NCI-H510A (cell line): Measurements from ENCODE around the gene KRTAP5-5.
"Not testable (repeated sequence)": the region's sequence is repeated elsewhere in the genome, so short reads cannot be mapped to it uniquely, and the experiment has no call there.

ENCODE experiments used
- DNase-seq: peaks from one replicate; lab custom pipeline; 2025; lab: John Stamatoyannopoulos, UW

The KRTAP5-5 gene

DNA sequence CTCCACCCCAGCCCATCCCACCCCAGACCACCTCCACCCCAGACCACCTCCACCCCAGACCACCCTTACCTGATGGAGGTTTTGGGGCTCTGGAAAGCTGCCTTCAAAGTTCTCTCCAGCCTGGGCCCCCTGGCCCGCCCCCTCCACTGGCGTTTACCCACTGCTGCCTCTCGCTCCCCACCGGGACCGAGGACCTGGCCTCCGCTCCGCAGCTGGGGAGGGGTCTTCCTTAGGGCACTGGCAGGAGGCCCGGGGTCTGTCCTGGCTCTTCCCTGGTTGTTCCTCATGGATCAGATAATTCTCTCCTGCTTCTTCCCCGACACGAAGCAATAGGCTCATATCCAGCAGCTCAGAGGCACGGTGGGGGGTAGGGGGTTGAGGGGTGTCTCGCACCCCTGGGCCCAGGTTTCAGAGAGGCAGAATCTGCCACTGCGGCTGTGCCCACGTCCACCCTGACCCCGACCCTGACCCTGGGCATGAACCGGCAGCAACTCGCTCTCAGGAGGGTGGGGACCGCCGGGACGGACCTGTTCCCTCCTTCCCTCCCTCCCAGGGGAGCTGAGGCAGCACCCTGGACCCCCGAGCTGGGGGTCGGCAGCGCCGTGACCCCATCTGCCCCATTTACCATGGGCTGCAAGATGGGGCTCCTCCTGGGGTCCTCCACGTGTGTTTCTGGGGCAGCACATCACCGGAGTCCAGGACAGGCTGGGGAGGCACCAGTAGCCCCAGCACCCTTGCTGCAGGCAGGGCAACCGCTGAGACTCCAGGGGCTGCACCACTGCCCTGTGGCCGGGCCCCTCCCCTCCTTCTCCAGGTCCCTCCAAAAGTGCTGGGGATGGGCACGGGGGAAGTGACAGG, 12.9 kb downstream of the KRTAP5-5 start:
- DNase-seq = no peak

DNA sequence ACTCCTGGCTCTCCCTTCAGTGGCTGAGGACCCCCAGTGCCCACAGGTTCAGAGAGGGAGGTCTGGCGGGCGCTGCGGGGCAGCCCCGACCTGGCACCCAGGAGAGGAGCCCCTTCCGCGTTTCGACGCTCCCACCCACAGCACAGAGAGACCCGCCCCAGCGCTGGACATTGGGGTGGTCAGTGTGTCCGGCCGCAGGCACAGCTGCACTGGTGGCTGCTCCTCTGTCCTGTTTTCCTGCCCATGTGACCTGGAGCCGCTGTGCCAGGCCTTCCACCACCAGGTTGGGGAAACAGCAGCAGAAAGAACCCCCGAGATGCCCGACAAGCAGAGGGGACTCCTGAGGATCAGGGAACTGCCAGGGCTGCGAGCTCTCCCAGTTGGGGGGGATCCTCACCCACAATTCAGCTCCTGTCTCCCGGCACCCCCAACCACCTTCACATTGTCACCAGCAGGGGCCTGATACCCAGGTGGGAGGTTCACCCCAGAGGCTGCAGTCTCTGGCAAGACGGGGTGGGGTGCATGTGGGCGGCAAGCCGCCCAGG, 13.6 kb downstream of the KRTAP5-5 start:
- DNase-seq = no peak

DNA sequence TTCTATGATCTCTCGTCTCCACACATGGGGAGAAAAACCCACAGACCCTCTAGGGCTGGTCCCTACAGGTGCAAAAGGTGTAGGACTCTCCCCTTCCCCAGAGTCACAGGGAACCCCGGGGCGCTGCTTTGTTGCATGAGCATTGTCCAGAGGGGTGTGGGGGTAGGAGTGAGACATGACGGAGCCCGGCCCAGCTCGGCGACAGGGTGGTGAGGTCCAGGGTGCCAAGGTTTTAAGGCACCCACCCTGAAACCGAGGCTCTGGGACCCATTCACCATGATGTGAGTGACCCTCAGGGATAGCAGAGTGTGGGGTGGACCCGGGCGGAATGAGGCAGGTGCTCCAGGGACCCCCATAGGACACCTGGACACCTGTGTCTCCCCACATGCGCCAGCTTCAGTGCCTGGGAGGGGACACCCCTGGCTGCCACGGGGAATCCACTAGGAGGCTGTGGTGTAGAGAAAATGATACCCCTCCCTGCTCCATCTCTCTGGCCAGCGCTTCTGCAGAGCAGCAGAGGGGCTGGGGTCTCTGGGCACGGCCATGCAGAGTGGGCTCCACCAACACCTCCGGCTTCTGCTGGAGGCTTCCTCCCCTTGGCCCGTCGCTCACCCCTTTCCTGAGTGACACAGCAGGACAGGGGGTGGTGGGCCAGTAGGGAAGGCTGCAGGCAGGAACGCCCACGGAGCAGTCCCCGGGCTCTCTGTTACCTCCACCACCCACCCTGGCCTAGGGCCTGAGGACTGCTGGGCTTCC, 15.2 kb downstream of the KRTAP5-5 start:
- no peak for DNase-seq

DNA sequence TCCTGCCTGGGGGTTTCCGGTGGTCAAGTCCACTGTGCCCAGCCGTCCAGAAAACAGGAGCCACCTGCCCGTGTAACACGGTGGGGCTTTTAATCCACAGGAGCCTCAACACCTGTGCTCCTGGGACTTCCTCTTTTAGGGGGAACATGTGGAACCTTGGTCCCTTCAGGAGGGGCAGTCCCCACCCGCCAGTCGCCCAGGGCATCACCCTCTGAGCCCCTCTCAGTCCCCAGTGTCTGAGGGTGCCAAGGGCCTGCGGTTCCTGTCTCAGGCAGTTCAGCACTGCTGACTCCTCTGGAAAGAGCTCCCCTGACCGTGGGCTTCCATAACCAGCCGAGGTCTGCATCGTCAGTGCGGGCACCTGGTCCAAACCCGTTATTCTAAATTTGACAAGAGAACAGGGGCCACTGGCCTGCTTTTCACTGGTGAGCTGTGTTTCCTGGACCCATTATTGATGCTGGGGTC, 15.8 kb downstream of the KRTAP5-5 start:
- DNase-seq = no peak

DNA sequence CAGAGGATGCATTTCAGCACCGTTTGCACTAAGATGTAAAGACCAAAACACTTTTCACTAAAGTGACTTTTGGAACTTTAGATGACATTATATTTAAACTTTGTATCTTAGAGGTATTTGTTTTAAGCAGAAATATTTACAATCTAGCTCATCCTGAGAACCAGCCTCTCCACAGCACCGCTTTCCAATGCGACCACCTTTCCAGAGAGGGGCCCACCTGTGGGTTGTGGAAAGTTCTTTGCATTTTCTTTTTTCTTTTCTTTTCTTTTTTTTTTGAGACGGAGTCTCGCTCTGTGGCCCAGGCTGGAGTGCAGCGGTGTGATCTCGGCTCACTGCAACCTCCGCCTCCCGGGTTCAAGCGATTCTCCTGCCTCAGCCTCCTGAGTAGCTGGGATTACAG, 17.0 kb downstream of the KRTAP5-5 start:
- DNase-seq = not testable (repeated sequence)

DNA sequence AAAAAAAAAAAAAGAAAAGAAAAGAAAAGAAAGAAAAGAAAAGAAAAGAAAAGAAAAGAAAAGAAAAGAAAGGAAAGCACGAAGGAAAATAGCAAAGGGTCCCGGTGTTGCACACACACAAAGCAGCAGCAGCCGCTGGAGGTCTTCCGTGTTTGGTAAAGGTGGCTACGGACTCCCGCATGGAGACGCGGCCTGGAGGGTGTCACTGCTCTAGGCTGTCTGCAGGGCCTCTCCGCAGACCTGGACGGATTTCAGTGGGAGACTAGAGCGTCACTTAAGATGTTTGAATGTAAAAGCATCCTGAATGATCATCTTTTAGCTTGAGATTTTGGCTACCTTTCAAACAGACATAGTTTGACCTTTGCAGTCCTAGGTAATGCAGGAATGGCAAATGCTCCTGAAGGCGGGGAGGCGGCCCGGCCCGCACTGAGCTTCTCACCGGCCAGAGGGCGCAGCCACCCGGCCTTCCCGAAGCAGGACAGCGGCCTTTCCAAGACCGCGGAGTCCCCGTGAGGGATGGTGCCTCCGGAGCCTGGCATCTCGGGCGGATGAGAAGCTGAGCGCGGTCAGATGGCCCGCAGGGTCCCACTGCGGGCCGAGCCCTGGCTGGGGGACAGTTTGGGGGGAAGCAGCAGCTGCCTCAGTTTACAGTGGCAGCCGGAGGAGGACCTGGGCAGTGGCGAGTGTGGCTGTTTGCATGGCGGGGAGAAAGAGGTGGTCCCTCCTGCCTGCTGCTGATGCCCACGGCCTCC, 18.5 kb downstream of the KRTAP5-5 start:
- no peak for DNase-seq

DNA sequence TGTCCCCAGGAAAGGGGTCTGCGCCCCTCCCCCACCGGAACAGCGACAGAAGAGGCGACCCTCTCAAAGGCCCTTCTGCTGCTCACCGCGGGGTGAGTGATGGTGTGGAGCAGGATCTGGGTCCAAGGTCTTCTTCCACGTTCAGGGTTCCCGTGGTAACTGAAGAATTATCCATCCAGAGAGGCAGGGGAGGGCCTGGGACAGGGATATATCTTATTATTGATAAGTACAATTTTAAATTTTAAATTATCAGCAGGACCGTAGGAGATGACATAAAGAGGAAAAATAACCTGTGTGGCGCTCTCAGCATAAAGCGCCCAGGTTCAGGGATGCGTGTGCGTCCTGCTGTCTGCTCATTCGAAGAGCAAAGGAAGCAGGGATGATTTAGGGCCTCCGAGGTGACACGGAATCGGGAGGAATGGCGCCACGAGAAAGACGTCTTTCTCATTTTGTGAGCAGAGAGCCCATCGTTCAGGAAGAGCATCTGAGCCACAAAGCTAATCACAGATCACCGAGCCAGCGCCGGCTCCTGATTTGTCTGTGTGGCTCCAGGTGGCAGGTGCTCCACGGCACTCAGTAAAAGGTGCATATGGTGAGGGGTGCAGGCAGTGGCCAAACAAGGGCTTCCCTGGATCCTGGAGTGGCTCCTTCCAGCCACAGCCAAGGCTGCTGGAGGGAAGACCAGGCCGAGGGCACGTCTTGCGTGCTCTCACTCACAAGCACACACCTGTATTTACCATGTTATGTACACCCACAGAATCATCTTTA, 19.3 kb downstream of the KRTAP5-5 start:
- no peak for DNase-seq

DNA sequence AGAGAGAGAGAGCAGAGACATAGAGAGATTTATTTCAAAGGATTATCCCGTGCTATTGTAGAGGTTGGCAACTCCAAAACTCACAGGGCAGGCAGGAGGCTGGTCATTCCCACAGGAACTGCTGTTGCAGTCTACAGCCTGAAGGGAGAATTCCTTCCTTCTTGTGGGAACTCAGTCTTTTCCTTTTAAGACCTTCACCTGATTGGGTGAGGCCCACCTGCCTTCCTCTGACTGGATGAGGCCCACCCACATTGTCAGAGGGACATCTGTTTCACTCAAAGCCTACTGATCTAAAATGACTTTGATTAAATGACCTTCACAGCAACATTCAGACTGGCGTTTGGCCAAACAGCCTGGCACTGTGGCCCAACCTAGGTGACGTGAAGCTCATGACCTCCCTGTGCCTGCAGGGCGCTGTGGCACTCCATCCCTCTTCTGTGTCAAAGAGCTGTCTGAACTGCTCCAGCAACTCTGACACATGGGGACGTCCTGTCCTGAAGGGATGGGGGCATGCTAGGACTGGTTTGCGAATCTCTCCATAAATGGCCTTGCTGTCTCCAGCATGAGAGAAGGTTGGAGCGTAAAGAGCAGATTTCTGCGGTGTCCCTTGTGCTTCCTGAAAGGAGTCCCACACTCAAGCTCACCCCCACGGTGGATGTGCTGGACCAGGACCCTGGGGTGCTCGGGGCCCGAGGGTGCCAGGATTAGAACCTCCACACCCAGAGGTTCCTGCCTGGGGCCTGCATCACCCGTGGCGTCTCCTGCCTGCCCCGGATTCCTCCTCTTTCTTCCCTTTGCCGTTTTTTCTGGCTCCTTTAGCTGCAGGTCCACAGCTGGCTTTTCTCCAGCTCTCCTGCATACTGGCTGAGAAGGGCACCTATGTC, 20.7 kb downstream of the KRTAP5-5 start:
- DNase-seq = no peak

DNA sequence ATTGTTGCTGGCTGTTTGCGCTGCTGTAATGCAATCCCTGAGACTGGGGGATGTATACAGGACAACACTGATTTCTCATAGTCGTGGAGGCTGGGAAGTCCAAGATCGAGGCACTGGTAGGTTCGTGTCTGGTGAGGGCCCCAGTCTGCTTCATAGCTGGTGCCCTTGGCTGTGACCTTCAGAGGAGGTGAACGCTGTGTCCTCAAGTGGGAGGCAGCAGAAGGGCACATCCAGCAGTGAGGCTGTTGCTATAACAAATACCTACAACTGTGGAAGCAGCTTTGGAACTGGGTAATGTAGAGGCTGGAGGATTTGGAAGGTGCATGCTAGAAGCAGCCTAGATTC, 21.3 kb downstream of the KRTAP5-5 start:
- no peak for DNase-seq

DNA sequence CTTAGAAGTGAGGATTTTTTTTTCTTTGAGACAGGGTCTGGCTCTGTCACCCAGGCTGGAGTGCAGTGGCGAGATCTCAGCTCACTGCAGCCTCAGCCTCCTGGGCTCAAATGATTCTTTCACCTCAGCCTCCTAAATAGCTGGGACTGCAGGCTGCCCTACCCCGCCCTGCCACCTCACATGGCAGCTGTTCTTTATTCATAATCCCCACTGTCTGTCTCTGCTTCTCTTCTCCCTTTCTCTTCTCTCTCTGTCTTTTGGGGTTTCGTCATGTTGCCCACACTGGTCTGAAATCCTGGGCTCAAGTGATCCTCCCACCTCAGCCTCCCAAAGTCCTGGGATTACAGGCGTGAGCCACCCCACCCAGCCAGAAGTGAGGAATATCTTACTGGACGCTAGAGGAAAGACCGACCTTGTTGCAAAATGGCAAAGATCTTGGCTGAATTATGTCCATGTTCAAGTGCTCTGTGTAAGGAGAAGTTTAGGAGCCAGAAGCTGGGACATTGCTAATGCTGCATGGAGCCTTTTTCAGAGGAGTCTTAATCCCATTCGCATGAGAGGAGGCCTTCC, 21.9 kb downstream of the KRTAP5-5 start:
- no peak for DNase-seq

DNA sequence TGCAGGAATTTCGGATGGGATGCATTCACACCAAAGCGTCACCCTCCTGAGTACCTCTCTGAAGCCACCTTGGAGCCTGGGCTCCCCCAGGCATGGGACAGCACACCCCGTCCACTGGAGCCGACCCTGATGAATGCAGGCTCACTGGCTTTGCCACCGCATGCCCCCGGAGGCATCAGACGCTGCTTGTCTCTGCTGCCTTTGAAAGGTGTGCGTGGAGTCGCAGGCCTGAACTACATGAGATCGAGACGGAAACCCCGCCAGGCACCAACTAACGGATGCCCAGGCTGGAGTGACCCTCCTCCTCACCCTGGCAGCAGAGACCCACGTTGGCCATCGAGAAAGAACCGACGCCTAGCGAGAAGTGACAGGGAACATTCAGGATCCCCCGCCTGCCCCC, 22.5 kb downstream of the KRTAP5-5 start:
- no peak for DNase-seq

DNA sequence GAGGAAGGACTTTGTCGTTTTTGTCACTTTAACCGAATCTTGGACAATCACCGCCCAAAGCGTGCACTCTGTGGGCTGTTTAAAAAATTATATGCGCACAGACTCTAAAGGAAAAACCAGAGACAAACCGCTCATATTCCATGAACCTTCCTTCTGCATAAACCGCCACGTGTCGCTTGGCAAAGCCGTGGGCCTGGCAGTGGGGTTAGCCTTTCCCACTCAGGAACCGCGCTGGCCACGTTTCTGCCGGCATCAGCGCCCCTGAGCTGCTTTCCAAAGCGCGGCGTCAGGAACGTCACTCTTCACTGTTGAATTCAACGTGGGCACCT, 22.8 kb downstream of the KRTAP5-5 start:
- DNase-seq = no peak

DNA sequence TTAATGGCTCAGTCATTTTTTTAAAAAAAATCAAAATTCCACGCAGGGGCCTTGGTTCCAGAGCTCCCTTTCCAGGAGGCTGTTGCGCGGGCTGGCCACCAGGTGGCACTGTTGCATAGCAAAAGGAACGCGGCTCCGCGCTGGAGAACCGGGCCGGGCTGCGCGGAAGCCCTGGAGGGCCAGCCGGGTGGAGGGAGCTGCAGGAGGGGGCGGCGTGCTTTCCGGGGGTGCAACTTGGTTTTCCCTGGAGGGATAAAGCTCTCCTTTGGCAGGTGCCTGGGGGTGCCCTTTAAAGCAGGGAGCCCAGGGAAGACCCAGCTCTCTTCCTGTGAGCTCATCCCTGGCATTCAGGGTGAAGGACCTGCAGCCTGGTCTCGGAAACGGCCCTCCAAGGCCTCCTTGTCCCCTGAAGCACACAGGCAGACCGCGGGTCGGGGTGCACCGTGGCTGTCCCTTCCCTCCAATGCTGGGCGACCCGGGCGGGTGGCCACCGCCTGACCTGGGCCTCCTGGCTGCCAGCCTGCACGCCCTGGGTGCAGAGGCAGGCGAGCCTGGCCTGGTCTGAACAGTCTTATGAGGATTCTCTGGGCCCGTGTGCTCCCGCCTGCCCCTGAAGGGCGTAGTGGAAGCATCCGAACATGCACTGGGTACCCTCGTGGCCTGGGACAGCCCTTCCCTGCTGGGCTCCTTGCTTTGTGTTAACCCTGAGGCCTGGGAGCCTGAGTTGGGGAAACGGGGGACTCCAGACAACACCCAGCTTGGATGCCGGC, 23.4 kb downstream of the KRTAP5-5 start:
- no peak for DNase-seq

DNA sequence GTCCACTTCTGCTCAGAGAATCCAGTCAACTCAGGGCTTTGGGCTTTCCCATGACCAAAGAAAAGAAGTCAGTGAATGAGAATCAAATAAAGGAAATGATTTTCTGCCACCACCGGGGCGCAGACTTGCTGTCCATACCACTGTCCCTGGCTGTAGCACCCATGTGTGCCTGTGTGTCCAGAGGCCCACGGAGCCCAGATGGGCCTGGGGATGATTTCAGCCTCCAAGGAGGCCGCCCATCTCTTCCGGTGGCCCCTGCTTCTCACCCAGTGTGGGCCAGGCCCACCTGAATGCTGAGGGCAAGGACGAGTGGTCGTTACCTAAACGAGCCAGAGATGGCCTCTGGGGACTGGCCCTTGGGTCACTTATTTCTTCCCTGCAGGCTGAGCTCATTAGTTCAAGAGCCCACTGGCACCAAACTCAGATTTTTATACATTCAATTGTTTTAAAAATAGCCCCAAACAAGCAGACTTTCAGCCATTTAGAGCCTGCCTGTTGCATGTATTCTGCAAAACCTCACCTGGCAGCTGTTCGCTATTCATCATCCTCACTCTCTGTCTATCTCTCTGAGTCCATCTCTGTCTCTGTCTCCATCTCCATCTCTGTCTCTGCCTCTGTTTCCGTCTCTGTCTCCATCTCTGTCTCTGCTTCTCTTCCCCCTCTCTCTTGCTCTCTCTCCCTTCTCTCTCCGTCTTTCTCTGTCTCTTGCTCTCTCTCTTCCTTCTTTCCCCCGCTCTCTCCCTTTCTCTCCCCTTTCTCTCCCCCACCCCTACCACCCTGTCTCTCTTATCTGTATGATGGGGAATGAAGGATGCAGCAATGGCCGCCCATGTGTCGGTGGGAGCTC, 24.2 kb downstream of the KRTAP5-5 start:
- no peak for DNase-seq

DNA sequence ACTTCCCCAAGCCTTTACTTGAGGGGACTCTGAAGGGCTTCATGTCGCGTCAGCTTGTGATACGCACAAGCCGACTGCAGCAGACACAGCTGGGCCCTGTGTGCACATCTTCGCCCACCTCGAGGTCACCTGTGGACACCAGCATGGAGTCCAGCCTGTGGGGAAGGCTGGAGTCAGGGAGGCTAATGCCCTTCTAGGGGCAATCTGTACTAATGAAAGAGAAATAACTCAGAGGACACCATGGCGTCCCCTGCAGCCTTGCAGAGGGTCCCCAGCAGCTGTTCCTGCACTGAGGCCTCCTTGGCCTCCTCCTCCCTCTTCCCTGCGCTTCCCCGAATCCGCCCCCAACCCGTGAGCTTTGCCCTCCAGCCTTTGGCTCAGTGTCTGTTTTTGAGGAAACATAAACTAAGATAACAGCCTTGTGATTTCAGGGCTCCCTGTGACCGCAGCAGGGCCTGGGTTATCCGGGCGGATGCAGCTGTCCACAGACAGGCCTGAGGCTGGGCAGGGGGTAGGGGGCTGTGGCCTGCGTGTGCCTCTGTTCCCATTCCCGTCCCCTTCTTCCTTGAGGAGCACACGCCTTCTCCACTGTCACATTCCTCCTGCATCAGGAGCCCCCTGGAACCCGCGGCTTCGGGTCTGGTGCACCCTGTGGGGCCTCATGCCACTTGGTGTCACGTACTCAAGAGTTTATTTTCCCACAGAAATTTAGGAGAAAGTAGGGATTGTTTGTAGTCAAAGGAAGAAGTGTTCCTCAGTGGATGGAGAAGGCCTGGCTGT, 25.0 kb downstream of the KRTAP5-5 start:
- no peak for DNase-seq

DNA sequence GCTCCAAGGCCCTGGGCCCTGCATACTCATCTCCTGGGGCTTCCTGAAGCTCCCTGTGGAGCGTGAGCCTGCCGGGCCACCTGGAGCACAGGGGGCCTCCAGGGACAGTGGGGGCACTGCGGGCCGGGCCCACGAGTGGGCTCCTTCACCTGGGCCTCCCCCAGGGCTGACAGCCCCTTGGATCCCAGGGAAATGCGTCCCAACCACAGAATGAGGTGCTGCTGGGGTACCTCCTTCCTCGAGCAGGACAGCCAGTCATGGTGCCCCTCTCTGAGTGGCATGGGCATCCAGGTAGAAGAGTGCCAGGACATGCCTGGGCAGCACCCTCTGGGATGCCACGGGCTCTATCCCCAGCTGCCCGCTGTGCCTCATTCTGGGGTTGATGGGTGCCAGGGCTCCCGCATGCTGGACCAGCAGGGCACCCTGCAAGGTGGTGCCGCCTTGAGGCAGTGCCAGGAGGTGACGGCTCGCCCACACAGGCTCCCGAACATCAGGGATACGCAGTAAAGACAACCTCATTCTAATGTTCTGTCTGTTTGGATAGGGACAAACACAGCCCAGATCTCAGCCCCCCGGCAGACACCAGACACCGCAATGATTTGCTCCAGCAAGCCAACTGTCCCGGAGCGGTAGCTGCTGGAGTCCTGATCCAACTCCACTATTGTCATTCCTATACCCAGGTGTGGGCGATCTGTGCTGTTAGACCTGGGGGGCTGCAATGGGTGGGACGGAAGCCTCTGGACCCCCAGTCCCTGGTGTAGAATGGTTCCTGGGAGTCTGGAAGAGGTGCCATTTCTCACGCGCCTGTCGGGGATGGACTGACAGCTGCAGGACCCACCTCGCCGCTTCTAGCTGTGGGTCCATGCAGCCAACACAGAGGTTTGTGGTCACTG, 25.8 kb downstream of the KRTAP5-5 start:
- no peak for DNase-seq

DNA sequence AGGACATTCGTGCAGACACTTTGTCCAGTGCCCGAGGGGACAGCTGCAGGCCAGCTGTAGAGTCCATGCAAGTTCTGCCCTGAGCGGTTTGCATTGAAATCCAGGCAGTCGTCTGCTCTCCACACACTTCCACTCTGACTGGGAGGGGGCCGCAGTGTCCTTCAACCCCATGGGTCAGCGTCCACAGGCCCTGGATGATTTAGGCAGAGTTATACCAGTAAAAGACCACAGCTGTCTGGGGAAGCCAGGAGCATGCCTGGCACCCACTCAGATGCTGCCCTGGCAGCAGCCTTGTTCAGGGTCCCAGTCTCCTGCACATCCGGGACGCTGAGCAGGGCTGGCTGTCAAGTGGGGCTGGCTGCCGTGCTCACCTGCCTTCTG, 26.5 kb downstream of the KRTAP5-5 start:
- DNase-seq = no peak
